Activated CD8-positive, alpha-beta memory T cell treated with anti-CD3 and anti-CD28 coated beads, Interleukin-2, amount 50 U/mL, for 48 hours (primary cell): ENCODE data around the gene CD300H.

ENCODE experiments used
- DNase-seq: peaks from one replicate; pipeline ENCODE4 v3.0.0-alpha.2; 2020

CD300H gene

GRCh38 chr17:74547736-74548135, 19.6 kb downstream of the CD300H start:
- DNase-seq, result no peak

- DNase-seq, result no peak
Observed at GRCh38 chr17:74547264-74547663, 20.0 kb downstream of the CD300H start.

DNA sequence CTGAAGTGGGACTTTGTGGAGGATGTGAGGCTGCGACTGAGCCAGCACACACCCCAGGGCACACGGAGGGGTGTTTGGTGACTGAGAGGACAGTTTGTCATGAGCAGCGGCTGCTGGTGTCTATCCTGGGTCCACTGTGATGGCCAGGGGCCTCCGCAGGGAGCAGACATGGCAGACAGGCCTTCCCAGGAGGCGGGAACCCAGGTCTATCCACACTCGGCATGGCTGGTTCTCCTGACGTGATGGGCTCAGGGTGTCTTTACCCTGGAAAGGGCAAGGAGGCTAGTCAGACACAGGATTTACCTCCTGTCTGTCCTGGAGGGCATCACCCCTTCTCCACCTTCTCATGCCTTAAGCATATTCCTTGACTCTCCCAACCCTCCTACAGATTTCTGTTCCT, 20.7 kb downstream of the CD300H start:
- DNase-seq, result no peak

GRCh38 chr17:74545843-74546230, 21.5 kb downstream of the CD300H start, which contains the start of gene CD300C:
Gene CD300C (minus strand): TSS chr17:74546115. CDS start chr17:74545782, 333 bp downstream.
- DNase-seq, result no peak

DNA sequence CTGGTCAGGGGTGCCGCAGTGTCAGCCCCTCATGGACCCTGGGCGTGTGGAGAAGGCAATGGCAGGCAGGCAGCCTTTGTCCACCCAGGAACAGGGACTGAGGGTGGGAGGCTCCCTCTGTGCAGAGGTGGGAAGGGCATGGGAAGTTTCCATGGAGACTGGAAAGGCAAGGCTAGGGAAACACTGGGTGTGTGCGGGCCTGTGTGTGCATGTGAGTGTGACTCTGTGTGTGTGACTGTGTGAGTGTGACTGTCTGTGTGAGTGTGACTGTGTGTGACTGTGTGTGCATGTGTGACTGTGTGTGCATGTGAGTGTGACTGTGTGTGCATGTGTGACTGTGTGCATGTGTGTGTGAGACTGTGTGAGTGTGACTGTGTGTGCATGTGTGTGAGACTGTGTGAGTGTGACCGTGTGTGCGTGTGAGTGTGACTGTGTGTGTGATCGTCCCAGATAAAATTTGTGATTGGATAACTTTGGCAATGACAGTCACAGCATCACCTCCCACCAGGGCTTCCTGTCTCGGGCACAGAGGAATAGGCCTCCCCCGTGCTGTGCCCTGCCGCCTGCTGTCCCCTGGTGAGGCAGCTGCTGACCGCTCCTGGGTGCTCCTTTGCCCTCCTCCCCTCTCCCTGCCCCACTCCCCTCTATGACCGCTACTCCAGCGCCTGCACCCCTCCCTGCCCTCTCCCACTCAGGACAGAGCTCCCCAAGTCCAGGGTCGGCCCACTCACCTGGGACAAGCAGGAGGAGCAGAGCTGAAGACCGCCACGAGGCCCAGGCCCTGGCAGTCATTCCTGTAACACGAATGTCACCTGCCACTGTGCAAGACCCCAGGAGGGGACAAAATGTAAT, 22.1 kb downstream of the CD300H start:
- DNase-seq, result no peak

GRCh38 chr17:74543891-74544760, 23.2 kb downstream of the CD300H start:
- DNase-seq, result no peak

DNA sequence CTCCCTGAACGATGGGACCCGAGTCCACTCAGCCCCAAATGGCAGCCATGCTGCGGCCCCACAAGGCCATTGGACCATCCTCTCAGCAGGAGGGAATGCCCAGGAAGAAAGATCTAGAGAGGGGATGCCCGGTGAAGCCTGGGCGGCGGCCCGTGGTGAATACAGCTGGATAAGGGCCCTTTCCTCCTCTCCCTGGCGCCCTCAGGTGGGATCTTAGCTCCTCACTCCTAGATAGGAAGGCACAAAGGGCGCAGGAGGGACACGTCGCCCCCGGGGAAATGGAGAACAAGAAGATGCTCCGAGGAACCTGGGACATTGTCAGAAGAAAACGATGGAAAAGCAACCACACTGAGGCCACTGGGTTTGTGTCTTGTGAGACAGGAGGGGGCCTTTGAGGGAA, 23.9 kb downstream of the CD300H start:
- no peak for DNase-seq

DNA sequence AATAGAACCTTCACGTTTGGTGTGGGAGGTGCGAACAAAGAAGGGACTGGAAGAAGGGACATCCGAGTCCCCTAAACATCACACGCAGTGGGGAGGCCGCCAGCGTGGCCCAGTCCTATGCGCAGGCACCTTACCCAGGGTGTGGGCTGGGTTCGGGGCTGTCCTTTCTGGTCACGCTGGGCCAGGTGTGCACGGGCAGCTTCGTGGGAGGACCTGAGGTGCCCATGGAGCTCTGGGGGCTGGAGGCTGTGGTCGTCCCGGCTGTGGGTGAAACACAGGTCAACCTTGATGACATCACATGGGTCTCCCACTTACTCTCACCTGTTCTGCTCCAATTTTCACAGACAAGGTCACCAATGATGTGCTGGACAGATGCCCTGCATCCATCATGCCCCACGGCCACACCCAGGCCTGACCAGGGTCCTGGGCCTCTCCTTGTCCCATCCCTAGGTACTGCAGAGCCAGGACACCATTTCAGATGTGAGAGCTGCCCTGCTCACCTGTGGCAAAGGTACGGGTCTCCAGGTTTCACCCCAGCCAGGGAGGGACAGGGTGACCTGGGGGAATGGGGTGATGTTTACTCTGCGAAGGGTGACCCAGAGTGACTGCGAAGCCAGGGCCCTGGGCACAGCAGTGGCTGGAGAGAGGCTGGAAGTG, 24.5 kb downstream of the CD300H start:
- no peak for DNase-seq

- no peak for DNase-seq
Observed at GRCh38 chr17:74542166-74542565, 25.1 kb downstream of the CD300H start.

- DNase-seq, result no peak
Observed at GRCh38 chr17:74541176-74542111, 25.9 kb downstream of the CD300H start.

- no peak for DNase-seq
Observed at GRCh38 chr17:74539281-74539820, 28.0 kb downstream of the CD300H start.

- DNase-seq, result no peak
Observed at GRCh38 chr17:74536890-74537289, 30.4 kb downstream of the CD300H start.

DNA sequence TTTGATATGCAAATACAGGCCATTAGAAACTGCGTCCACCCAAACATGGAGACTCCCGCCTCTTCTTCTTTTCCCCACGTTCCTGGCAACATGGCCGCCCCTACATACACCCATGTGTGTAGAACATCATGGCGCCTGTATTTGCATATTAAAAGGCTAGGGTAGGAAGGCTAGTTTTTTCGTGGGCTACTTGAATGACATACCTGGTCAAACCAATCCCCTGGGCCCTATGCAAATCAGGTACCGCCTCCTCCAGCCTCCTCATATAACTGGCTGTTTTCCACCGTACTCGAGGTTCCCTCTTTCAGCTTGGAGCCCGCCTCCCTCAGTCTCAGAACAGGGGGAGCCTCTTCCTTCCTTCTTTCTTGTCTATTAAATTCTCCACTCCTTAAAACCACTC, 35.2 kb downstream of the CD300H start:
- DNase-seq, result peak; percentile 45

DNA sequence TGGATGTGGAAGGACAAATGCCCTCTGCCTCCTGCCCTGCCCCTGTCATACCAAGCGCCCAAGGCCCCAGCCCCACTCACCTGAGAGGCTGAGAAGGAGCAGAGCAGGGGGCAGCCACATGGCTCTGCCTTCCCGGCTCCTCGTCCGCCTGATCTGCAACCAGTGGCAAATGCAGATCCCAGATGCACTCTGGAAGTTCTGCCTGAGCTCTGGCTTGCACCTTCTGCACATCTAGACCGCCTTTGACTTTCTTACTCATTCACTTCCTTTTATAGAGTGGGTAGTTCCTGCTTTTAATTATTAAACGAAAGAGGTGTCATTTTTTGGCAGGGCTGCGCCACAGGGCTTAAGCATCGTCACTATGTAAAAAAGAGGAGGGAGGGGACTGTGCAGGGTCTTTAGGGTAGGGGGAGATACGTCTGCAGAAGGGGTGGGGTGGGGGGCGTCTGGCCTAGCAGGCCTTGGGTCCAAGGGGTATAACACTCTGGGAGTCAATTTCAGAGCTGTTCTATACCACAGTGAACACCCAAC, 36.0 kb downstream of the CD300H start, which contains the start of gene CD300LB:
Gene CD300LB, minus strand, starts transcription at position 245 of the 531 bp plus-strand sequence. Its CDS starts 125 bp downstream, at position 120.
- DNase-seq, result peak; percentile 38

GRCh38 chr17:74530831-74531150, 36.5 kb downstream of the CD300H start:
- DNase-seq, result no peak

DNA sequence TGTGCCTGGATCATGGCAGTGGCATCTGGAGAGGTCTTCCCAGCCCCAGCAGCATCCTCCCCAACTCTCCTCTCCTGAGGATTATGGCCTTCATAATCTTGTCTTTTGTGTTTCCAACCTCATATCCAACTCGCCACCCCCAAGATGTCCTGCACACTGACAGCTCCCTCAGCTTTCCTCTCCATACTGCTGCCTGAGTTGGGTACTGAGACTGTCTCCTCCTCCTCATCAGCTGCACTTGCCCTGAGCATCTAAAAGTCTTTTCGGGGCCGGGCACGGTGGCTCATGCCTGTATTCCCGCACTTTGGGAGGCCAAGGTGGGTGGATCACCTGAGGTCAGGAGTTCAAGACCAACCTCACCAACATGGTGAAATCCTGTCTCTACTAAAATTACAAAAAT, 38.1 kb downstream of the CD300H start:
- peak; percentile 42 for DNase-seq

DNA sequence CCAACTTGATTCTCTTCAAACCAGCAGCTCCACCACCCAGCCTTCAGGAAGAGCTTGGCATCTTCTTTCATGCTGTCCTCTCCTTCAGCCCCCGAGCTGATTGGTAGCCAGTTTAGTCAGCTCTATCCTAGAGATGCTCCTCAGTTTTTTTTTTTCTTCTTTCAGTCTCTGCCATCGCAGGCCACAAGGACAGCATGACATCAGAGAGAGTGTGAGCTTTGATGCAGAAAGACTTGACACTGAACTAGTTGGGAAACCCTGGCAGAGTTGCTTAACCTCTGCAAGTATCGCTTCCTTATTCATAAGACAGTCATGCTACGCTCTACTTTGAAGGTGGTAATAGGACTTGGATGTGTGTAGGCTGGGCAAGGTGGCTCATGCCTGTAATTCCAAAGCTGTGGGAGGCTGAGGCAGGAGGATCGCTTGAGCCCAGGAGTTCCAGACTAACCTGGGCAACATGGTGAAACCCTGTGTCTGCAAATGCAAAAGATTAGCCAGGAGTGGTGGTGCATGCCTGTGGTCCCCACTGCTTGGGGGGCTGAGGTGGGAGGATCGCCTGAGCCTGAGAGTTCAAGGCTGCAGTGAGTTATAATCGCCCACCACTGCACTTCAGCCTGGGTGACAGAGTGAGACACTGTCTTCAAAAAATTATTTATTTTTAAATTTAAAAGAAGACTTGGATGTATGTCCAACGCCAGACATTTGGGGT, 38.7 kb downstream of the CD300H start:
- DNase-seq, result peak; percentile 41

- DNase-seq, result peak; percentile 39
Observed at GRCh38 chr17:74527756-74528155, 39.6 kb downstream of the CD300H start.

GRCh38 chr17:74527081-74527480, 40.2 kb downstream of the CD300H start:
- peak; percentile 35 for DNase-seq

- DNase-seq, result no peak
Observed at GRCh38 chr17:74526681-74527080, 40.6 kb downstream of the CD300H start.

- no peak for DNase-seq
Observed at GRCh38 chr17:74525781-74526288, 41.5 kb downstream of the CD300H start.
